Measurements from ENCODE around the gene NAV3.

GRCh38 chr12:78176643-78177042, 345.9 kb downstream of the NAV3 start:
- TF ChIP-seq EP300 (IDR thresholded peaks at IDR 0.05) (no peak), POLR2A (IDR thresholded peaks at IDR 0.05) (no peak)

All from gastroesophageal sphincter (tissue), 2 donors.